ENCODE data around the gene TNS1.
"Not testable (repeated sequence)": the region's sequence is repeated elsewhere in the genome, so short reads cannot be mapped to it uniquely, and the experiment has no call there.

TNS1 gene

GRCh38 chr2:217818293-217818850, 184.4 kb downstream of the TNS1 start:
- Histone ChIP-seq H3K27me3 (ENCODE audit: control insufficient read depth, insufficient read depth, low read length) (no peaks in the 10 kb centered on the region), H3K4me3 (ENCODE audit: low read length) (no peak overlapping the region), H3K4me1 (ENCODE audit: control insufficient read depth, insufficient read depth, low read length) (peaks cover 10% of the 10 kb centered on the region), H3K9me3 (replicated peaks; ENCODE audit: low read length) (no peaks in the 10 kb centered on the region), H3K9ac (ENCODE audit: low read depth, low read length) (no peak overlapping the region), H3K36me3 (ENCODE audit: insufficient read depth, low read length) (peaks cover 69% of the 10 kb centered on the region), H3K4me2 (ENCODE audit: low read length) (no peak overlapping the region)

- Histone ChIP-seq H3K9me3 (replicated peaks; ENCODE audit: low read length) (no peaks in the 10 kb centered on the region), H3K4me3 (ENCODE audit: low read length) (no peak overlapping the region), H3K9ac (ENCODE audit: low read depth, low read length) (no peak overlapping the region), H3K27me3 (ENCODE audit: control insufficient read depth, insufficient read depth, low read length) (no peaks in the 10 kb centered on the region), H3K4me2 (ENCODE audit: low read length) (no peak overlapping the region), H3K36me3 (ENCODE audit: insufficient read depth, low read length) (peaks cover 72% of the 10 kb centered on the region), H3K4me1 (ENCODE audit: control insufficient read depth, insufficient read depth, low read length) (peaks cover 8% of the 10 kb centered on the region)
Observed at GRCh38 chr2:217817466-217818292, 185.1 kb downstream of the TNS1 start.

- H3K36me3 ChIP-seq (ENCODE audit: insufficient read depth, low read length) = peaks cover 83% of the 10 kb centered on the region
- H3K9ac ChIP-seq (ENCODE audit: low read depth, low read length) = no peak overlapping the region
- H3K4me3 ChIP-seq (ENCODE audit: low read length) = no peak overlapping the region
- H3K9me3 ChIP-seq (replicated peaks; ENCODE audit: low read length) = no peaks in the 10 kb centered on the region
- H3K27me3 ChIP-seq (ENCODE audit: control insufficient read depth, insufficient read depth, low read length) = no peaks in the 10 kb centered on the region
- H3K4me2 ChIP-seq (ENCODE audit: low read length) = no peak overlapping the region
- no peaks in the 10 kb centered on the region for H3K4me1 ChIP-seq (ENCODE audit: control insufficient read depth, insufficient read depth, low read length)
Observed at GRCh38 chr2:217816396-217816869, 186.4 kb downstream of the TNS1 start.

- Histone ChIP-seq H3K27me3 (ENCODE audit: control insufficient read depth, insufficient read depth, low read length) (no peaks in the 10 kb centered on the region), H3K4me1 (ENCODE audit: control insufficient read depth, insufficient read depth, low read length) (no peaks in the 10 kb centered on the region), H3K9ac (ENCODE audit: low read depth, low read length) (no peak overlapping the region), H3K36me3 (ENCODE audit: insufficient read depth, low read length) (peaks cover 87% of the 10 kb centered on the region), H3K4me3 (ENCODE audit: low read length) (no peak overlapping the region), H3K9me3 (replicated peaks; ENCODE audit: low read length) (no peaks in the 10 kb centered on the region), H3K4me2 (ENCODE audit: low read length) (no peak overlapping the region)
Observed at GRCh38 chr2:217813828-217814227, 189.0 kb downstream of the TNS1 start.

GRCh38 chr2:217812170-217812569, 190.6 kb downstream of the TNS1 start:
- no peak overlapping the region for H3K4me3 ChIP-seq (ENCODE audit: low read length)
- no peak overlapping the region for H3K4me2 ChIP-seq (ENCODE audit: low read length)
- H3K36me3 ChIP-seq (ENCODE audit: insufficient read depth, low read length) = peaks cover 85% of the 10 kb centered on the region
- H3K4me1 ChIP-seq (ENCODE audit: control insufficient read depth, insufficient read depth, low read length) = no peaks in the 10 kb centered on the region
- no peaks in the 10 kb centered on the region for H3K9me3 ChIP-seq (replicated peaks; ENCODE audit: low read length)
- H3K27me3 ChIP-seq (ENCODE audit: control insufficient read depth, insufficient read depth, low read length) = no peaks in the 10 kb centered on the region
- no peak overlapping the region for H3K9ac ChIP-seq (ENCODE audit: low read depth, low read length)

- Histone ChIP-seq H3K9ac (ENCODE audit: low read depth, low read length) (no peak overlapping the region), H3K4me1 (ENCODE audit: control insufficient read depth, insufficient read depth, low read length) (peaks cover 7% of the 10 kb centered on the region), H3K36me3 (ENCODE audit: insufficient read depth, low read length) (peaks cover 78% of the 10 kb centered on the region), H3K27me3 (ENCODE audit: control insufficient read depth, insufficient read depth, low read length) (no peaks in the 10 kb centered on the region), H3K4me3 (ENCODE audit: low read length) (no peak overlapping the region), H3K4me2 (ENCODE audit: low read length) (no peak overlapping the region), H3K9me3 (replicated peaks; ENCODE audit: low read length) (no peaks in the 10 kb centered on the region)
Observed at GRCh38 chr2:217810260-217810659, 192.5 kb downstream of the TNS1 start.

GRCh38 chr2:217809736-217810135, 193.1 kb downstream of the TNS1 start:
- Histone ChIP-seq H3K9me3 (replicated peaks; ENCODE audit: low read length) (no peaks in the 10 kb centered on the region), H3K9ac (ENCODE audit: low read depth, low read length) (no peak overlapping the region), H3K4me3 (ENCODE audit: low read length) (no peak overlapping the region), H3K4me2 (ENCODE audit: low read length) (no peak overlapping the region), H3K4me1 (ENCODE audit: control insufficient read depth, insufficient read depth, low read length) (peaks cover 7% of the 10 kb centered on the region), H3K36me3 (ENCODE audit: insufficient read depth, low read length) (peaks cover 74% of the 10 kb centered on the region), H3K27me3 (ENCODE audit: control insufficient read depth, insufficient read depth, low read length) (no peaks in the 10 kb centered on the region)

GRCh38 chr2:217808967-217809366, 193.8 kb downstream of the TNS1 start:
- H3K4me1 ChIP-seq (ENCODE audit: control insufficient read depth, insufficient read depth, low read length); H3K4me3 ChIP-seq (ENCODE audit: low read length); H3K9me3 ChIP-seq (replicated peaks; ENCODE audit: low read length); H3K4me2 ChIP-seq (ENCODE audit: low read length); H3K27me3 ChIP-seq (ENCODE audit: control insufficient read depth, insufficient read depth, low read length); H3K9ac ChIP-seq (ENCODE audit: low read depth, low read length): not testable (repeated sequence)
- peaks cover 70% of the 10 kb centered on the region for H3K36me3 ChIP-seq (ENCODE audit: insufficient read depth, low read length)

- Histone ChIP-seq H3K4me2 (ENCODE audit: low read length) (no peak overlapping the region), H3K36me3 (ENCODE audit: insufficient read depth, low read length) (peaks cover 68% of the 10 kb centered on the region), H3K9ac (ENCODE audit: low read depth, low read length) (no peak overlapping the region), H3K4me3 (ENCODE audit: low read length) (no peak overlapping the region), H3K27me3 (ENCODE audit: control insufficient read depth, insufficient read depth, low read length) (no peaks in the 10 kb centered on the region), H3K9me3 (replicated peaks; ENCODE audit: low read length) (no peaks in the 10 kb centered on the region), H3K4me1 (ENCODE audit: control insufficient read depth, insufficient read depth, low read length) (peaks cover 7% of the 10 kb centered on the region)
Observed at GRCh38 chr2:217808326-217808725, 194.5 kb downstream of the TNS1 start.

GRCh38 chr2:217807753-217808152, 195.0 kb downstream of the TNS1 start:
- peaks cover 7% of the 10 kb centered on the region for H3K4me1 ChIP-seq (ENCODE audit: control insufficient read depth, insufficient read depth, low read length)
- no peak overlapping the region for H3K4me3 ChIP-seq (ENCODE audit: low read length)
- no peaks in the 10 kb centered on the region for H3K27me3 ChIP-seq (ENCODE audit: control insufficient read depth, insufficient read depth, low read length)
- H3K4me2 ChIP-seq (ENCODE audit: low read length) = no peak overlapping the region
- no peak overlapping the region for H3K9ac ChIP-seq (ENCODE audit: low read depth, low read length)
- peaks cover 67% of the 10 kb centered on the region for H3K36me3 ChIP-seq (ENCODE audit: insufficient read depth, low read length)
- H3K9me3 ChIP-seq (replicated peaks; ENCODE audit: low read length) = no peaks in the 10 kb centered on the region

GRCh38 chr2:217807025-217807424, 195.8 kb downstream of the TNS1 start:
- H3K9me3 ChIP-seq (replicated peaks; ENCODE audit: low read length) = no peaks in the 10 kb centered on the region
- H3K36me3 ChIP-seq (ENCODE audit: insufficient read depth, low read length) = peaks cover 65% of the 10 kb centered on the region
- no peak overlapping the region for H3K4me2 ChIP-seq (ENCODE audit: low read length)
- no peak overlapping the region for H3K4me3 ChIP-seq (ENCODE audit: low read length)
- H3K9ac ChIP-seq (ENCODE audit: low read depth, low read length) = no peak overlapping the region
- no peaks in the 10 kb centered on the region for H3K27me3 ChIP-seq (ENCODE audit: control insufficient read depth, insufficient read depth, low read length)
- peaks cover 7% of the 10 kb centered on the region for H3K4me1 ChIP-seq (ENCODE audit: control insufficient read depth, insufficient read depth, low read length)

- H3K9ac ChIP-seq (ENCODE audit: low read depth, low read length) = no peak overlapping the region
- peaks cover 7% of the 10 kb centered on the region for H3K4me1 ChIP-seq (ENCODE audit: control insufficient read depth, insufficient read depth, low read length)
- H3K9me3 ChIP-seq (replicated peaks; ENCODE audit: low read length) = no peaks in the 10 kb centered on the region
- H3K4me3 ChIP-seq (ENCODE audit: low read length) = no peak overlapping the region
- H3K4me2 ChIP-seq (ENCODE audit: low read length) = no peak overlapping the region
- H3K36me3 ChIP-seq (ENCODE audit: insufficient read depth, low read length) = peaks cover 64% of the 10 kb centered on the region
- H3K27me3 ChIP-seq (ENCODE audit: control insufficient read depth, insufficient read depth, low read length) = no peaks in the 10 kb centered on the region
Observed at GRCh38 chr2:217806482-217806765, 196.4 kb downstream of the TNS1 start.
